Hepatocyte (in vitro differentiated cells): ENCODE data around the gene TLR9.

Source experiments
- CTCF ChIP-seq: fragments of 200-600 bp; sonication (generic); IDR thresholded peaks from 2 replicates; pipeline ENCODE4 v1.5.1; 2016; ENCODE audit warnings: antibody characterized with exemption, mild to moderate bottlenecking; ENCODE audit not compliant: poor library complexity
- EZH2 ChIP-seq: fragments of 200-600 bp; sonication (generic); IDR thresholded peaks from 2 replicates; pipeline ENCODE4 v1.6.1; 2016; ENCODE audit warnings: antibody characterized with exemption, mild to moderate bottlenecking, borderline replicate concordance
- EZH2phosphoT487 ChIP-seq: fragments of 200-600 bp; sonication (generic); IDR thresholded peaks from one replicate; pipeline ENCODE4 v1.6.1; 2018; ENCODE audit warnings: antibody characterized with exemption, mild to moderate bottlenecking, low read depth, moderate library complexity; ENCODE audit not compliant: unreplicated experiment, severe bottlenecking

GRCh38 chr3:52238193-52238760, 12.8 kb upstream of the TLR9 start:
- TF ChIP-seq CTCF = no peak
- no peak for TF ChIP-seq EZH2
- TF ChIP-seq EZH2phosphoT487 = no peak
